Stimulated activated CD8-positive, alpha-beta memory T cell treated with anti-CD3 and anti-CD28 coated beads, Interleukin-7, amount 100 ng/mL, for 24 hours (primary cell): ENCODE data around the gene KRT12.
"Not testable (repeated sequence)": the region's sequence is repeated elsewhere in the genome, so short reads cannot be mapped to it uniquely, and the experiment has no call there.

Source experiments
- DNase-seq: peaks from one replicate; pipeline ENCODE4 v3.0.0-alpha.2; 2020; ENCODE audit warnings: low read depth

Gene KRT12

DNA sequence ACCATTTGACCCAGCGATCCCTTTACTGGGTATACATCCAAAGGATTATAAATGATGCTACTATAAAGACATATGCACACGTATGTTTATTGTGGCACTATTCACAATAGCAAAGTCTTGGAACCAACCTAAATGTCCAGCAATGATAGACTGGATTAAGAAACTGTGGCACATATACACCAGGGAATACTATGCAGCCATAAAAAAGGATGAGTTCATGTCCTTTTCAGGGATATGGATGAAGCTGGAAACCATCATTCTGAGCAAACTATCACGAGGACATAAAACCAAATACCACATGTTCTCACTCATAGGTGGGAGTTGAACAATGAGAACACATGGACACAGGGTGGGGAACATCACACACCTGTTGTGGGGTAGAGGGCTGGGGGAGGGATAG is 52.4 kb downstream of the KRT12 start:
- not testable (repeated sequence) for DNase-seq

- DNase-seq: no peak
These were observed 53.2 kb downstream of the KRT12 start for GRCh38 chr17:40813804-40814203.

DNA sequence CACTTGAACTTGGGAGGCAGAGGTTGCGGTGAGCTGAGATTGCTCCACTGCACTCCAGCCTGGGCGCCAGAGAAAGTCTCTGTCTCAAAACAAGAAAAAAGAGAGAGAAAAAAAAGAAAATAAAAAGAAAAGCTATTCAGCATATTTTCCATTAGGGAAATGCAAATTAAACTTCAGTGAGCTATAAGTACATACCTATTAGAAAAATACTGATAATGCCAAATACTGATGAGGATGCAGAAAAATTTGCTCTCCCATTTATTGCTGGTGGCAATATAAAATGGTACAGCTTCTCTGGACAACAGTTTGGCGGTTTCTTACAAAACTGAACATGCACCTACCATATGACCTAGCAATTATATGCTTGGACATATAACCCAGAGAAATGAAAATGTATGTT is 54.4 kb downstream of the KRT12 start:
- no peak for DNase-seq
